GM21529 (cell line): ENCODE results near the gene CHRD.
A peak's percentile ranks its signal among the peaks of the same experiment; 100 is the strongest.

Experiments used
- ATAC-seq: cut with Tn5 transposase; IDR thresholded peaks from one replicate; pipeline ENCODE4 v1.9.1; 2021; ENCODE audit not compliant: unreplicated experiment

CHRD gene

GRCh38 chr3:184360929-184361531 lies 18.8 kb upstream of the CHRD start:
- peak; percentile 2 for ATAC-seq

GRCh38 chr3:184361532-184361931 lies 18.3 kb upstream of the CHRD start, which contains the start of the genes CLCN2 and POLR2H:
CLCN2 (minus strand) TSS chr3:184361605; CDS start chr3:184361479, 126 bp downstream.
POLR2H (plus strand) TSS chr3:184361710; CDS start chr3:184363493, 1,783 bp downstream.
- peak; percentile 42 for ATAC-seq

GRCh38 chr3:184361932-184362667 lies 17.8 kb upstream of the CHRD start:
- ATAC-seq = peak; percentile 15

- peak; percentile 83 for ATAC-seq
Observed at GRCh38 chr3:184362668-184363546, 16.9 kb upstream of the CHRD start.

GRCh38 chr3:184366619-184367289 lies 13.1 kb upstream of the CHRD start:
- no peak for ATAC-seq

GRCh38 chr3:184368116-184368515 lies 11.7 kb upstream of the CHRD start:
- no peak for ATAC-seq

GRCh38 chr3:184368586-184369183 lies 11.2 kb upstream of the CHRD start:
- ATAC-seq = no peak

- ATAC-seq = peak; percentile 92
Observed at GRCh38 chr3:184371570-184372018, 8.3 kb upstream of the CHRD start.

- ATAC-seq = no peak
Observed at GRCh38 chr3:184372296-184372821, 7.5 kb upstream of the CHRD start.

GRCh38 chr3:184372911-184373310 lies 6.9 kb upstream of the CHRD start:
- no peak for ATAC-seq

GRCh38 chr3:184373422-184373821 lies 6.4 kb upstream of the CHRD start:
- no peak for ATAC-seq

GRCh38 chr3:184375747-184376461 lies 4.0 kb upstream of the CHRD start:
- no peak for ATAC-seq

GRCh38 chr3:184377374-184377773 lies 2.5 kb upstream of the CHRD start:
- no peak for ATAC-seq

- no peak for ATAC-seq
Observed at GRCh38 chr3:184377882-184378445, 1.9 kb upstream of the CHRD start, which contains the start of gene THPO. THPO (minus strand) TSS chr3:184378207; CDS start chr3:184376259, 1,948 bp downstream.

GRCh38 chr3:184378651-184379357 lies 1.1 kb upstream of the CHRD start:
- no peak for ATAC-seq

GRCh38 chr3:184380185-184380626 lies 352 bp downstream of the CHRD start:
- ATAC-seq = no peak

- no peak for ATAC-seq
Observed at GRCh38 chr3:184380627-184381260, 890 bp downstream of the CHRD start.
